Neutrophil (primary cell): Measurements from ENCODE around the gene ZNF189.
"Not testable (repeated sequence)": the region's sequence is repeated elsewhere in the genome, so short reads cannot be mapped to it uniquely, and the experiment has no call there.

Source experiments
- H3K27ac ChIP-seq: fragments of 200-600 bp; sonication (generic); 2 replicates; pipeline ENCODE4 v1.5.1; 2016; ENCODE audit warnings: mild to moderate bottlenecking, moderate library complexity
- H3K27me3 ChIP-seq: fragments of 200-600 bp; sonication (generic); 2 replicates; pipeline ENCODE4 v1.6.0; 2016; ENCODE audit warnings: mild to moderate bottlenecking
- H3K36me3 ChIP-seq: fragments of 200-600 bp; sonication (generic); 2 replicates; pipeline ENCODE4 v1.5.1; 2017
- H3K4me1 ChIP-seq, 2 experiments: fragments of 200-600 bp in 1 of 2; sonication (generic) in 1 of 2; 1 replicate in 1 of 2; 2 replicates in 1 of 2; pipeline versions ENCODE4 v1.5.1 to v1.6.1; 2013 to 2016; ENCODE audit warnings: low read depth in 1 of 2, low read length in 1 of 2, mild to moderate bottlenecking in 1 of 2, moderate library complexity in 1 of 2; ENCODE audit not compliant: control insufficient read depth in 1 of 2, insufficient read depth in 1 of 2
- H3K4me3 ChIP-seq, 2 experiments: fragments of 200-600 bp in 1 of 2; sonication (generic) in 1 of 2; 1 replicate in 1 of 2; 2 replicates in 1 of 2; pipeline ENCODE4 v1.5.1; 2013 to 2016; ENCODE audit warnings: low read depth in 1 of 2, low read length in 1 of 2, mild to moderate bottlenecking in 1 of 2, moderate library complexity in 1 of 2
- H3K9me3 ChIP-seq: fragments of 200-600 bp; sonication (generic); 2 replicates; pipeline ENCODE4 v1.5.1; 2016
- CTCF ChIP-seq: fragments of 200-600 bp; sonication (generic); IDR thresholded peaks from 2 replicates; pipeline ENCODE4 v1.5.1; 2016; ENCODE audit warnings: antibody characterized with exemption

Gene ZNF189

GRCh38 chr9:101381118-101381517, 17.5 kb upstream of the ZNF189 start:
- Histone ChIP-seq H3K4me3 (no peak overlapping the region), H3K9me3 (no peaks in the 10 kb centered on the region), H3K27ac (no peak overlapping the region), H3K36me3 (no peaks in the 10 kb centered on the region), H3K4me1 (no peaks in the 10 kb centered on the region), H3K27me3 (peaks cover 12% of the 10 kb centered on the region)
- no peak for TF ChIP-seq CTCF

DNA sequence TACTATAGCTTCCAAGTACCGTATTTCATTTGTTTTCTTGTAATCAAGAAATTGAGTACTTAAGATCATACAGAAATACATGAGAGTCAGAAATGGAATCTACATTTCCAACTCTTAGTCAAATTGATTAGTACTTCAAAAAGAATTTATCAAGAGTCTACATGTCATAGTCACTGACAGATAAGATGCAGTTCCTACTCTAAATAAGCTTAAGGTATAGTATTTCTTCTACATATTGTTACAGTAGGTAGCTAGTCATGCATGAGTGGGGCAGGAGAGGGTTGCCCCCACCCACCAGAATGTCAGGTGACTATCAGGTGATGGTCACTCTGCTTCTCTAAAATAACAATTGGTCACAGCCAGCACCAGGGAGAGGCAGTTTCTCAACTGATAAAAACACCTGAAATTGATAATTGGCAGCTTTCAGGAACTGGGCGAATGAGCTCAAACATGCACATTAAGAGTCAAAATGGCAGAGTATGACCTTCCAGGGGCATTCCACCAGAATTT, 16.8 kb upstream of the ZNF189 start:
- Histone ChIP-seq H3K36me3 (no peaks in the 10 kb centered on the region), H3K4me1 (no peaks in the 10 kb centered on the region), H3K27ac (no peak overlapping the region), H3K9me3 (no peaks in the 10 kb centered on the region), H3K4me3 (no peak overlapping the region), H3K27me3 (peaks cover 12% of the 10 kb centered on the region)
- TF ChIP-seq CTCF: no peak

- Histone ChIP-seq H3K9me3 (no peaks in the 10 kb centered on the region), H3K4me3 (no peak overlapping the region), H3K27ac (no peak overlapping the region), H3K4me1 (no peaks in the 10 kb centered on the region), H3K36me3 (no peaks in the 10 kb centered on the region), H3K27me3 (peaks cover 12% of the 10 kb centered on the region)
- TF ChIP-seq CTCF: no peak
Measured at GRCh38 chr9:101383361-101383760, 15.3 kb upstream of the ZNF189 start.

DNA sequence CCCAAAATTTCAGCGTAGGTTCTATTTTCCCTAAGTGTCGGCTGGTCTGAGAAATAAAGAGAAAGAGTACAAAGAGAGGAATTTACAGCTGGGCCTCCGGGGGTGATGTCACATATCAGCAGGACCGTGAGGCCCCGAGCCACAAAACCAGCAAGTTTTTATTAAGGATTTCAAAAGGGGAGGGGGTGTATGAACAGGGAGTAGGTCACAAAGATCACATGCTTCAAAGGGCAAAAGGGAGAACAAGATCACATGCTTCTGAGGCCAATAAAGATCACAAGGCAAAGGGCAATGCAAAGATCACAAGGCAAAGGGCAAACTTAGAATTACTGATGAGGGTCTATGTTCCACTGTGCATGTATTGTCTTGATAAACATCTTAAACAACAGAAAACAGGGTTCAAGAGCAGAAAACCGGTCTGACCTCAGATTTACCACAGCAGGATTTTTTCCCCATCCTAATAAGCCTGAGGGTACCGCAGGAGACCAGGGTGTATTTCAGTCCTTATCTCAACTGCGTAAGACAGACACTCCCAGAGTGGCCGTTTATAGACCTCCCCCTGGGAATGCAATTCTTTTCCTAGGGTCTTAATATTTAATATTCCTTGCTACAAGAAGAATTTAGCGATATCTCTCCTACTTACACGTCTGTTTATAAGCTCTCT, 13.6 kb upstream of the ZNF189 start, which contains the start of gene BAAT:
Gene BAAT (minus strand): TSS at position 134 of the 664 bp plus-strand sequence. CDS start 13,602 bp downstream, outside the sequence.
- H3K9me3 ChIP-seq, H3K4me1 ChIP-seq, H3K4me3 ChIP-seq, H3K27ac ChIP-seq: not testable (repeated sequence)
- peaks cover 10% of the 10 kb centered on the region for H3K36me3 ChIP-seq
- peaks cover 12% of the 10 kb centered on the region for H3K27me3 ChIP-seq

DNA sequence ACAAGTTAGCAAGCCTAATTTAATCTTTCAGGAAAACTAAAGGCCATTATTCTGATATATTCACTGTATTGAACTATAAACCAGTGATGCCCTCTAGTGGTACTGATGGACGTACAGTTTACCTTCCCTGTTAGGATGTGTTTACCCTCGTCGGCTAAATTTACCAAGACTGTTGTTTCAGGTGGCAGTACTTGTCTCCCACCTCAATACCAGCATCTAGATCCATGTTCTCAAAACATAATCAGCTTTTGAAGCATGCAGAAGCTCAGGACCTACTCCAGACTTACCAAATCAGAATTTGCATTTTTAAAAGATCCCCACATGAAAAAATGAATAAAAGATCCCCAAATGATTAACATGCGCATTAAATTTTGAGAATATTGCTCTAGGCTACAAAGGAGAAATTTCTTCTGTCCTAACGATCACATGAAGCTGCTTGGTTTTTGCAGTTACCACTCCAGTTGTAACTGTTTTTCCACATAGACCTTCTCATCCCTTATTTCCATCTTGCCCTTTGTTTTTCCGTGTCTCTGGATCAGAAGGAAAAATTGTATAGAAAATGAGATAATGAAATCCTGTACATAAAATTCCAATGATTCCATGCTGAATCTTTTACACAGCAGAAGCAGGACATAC, 10.7 kb upstream of the ZNF189 start:
- peaks cover 0 to 11% of the 10 kb centered on the region in 2 experiments for H3K4me1 ChIP-seq
- peaks cover under 1% of the 10 kb centered on the region for H3K27me3 ChIP-seq
- TF ChIP-seq CTCF: no peak
- peaks cover 15% of the 10 kb centered on the region for H3K36me3 ChIP-seq
- H3K4me3 ChIP-seq: no peak overlapping the region
- no peaks in the 10 kb centered on the region for H3K9me3 ChIP-seq
- H3K27ac ChIP-seq: no peak overlapping the region

- H3K4me1 ChIP-seq: peaks cover 0 to 11% of the 10 kb centered on the region in 2 experiments
- no peak for TF ChIP-seq CTCF
- H3K9me3 ChIP-seq: no peaks in the 10 kb centered on the region
- no peak overlapping the region for H3K4me3 ChIP-seq
- no peaks in the 10 kb centered on the region for H3K27me3 ChIP-seq
- peaks cover 15% of the 10 kb centered on the region for H3K36me3 ChIP-seq
- H3K27ac ChIP-seq: no peak overlapping the region
Measured at GRCh38 chr9:101388507-101388993, 10.1 kb upstream of the ZNF189 start.
